GM21515 (cell line): ENCODE data around the gene ENPP5.
"Not testable (repeated sequence)": the region's sequence is repeated elsewhere in the genome, so short reads cannot be mapped to it uniquely, and the experiment has no call there.

Source experiments
- ATAC-seq: cut with Tn5 transposase; IDR thresholded peaks from one replicate; pipeline ENCODE4 v1.9.1; 2021; ENCODE audit not compliant: unreplicated experiment

Gene ENPP5

GRCh38 chr6:46175446-46175845 is 4.7 kb upstream of the ENPP5 start:
- peak; percentile 92 for ATAC-seq

- no peak for ATAC-seq
Observed at GRCh38 chr6:46174904-46175303, 4.1 kb upstream of the ENPP5 start.

DNA sequence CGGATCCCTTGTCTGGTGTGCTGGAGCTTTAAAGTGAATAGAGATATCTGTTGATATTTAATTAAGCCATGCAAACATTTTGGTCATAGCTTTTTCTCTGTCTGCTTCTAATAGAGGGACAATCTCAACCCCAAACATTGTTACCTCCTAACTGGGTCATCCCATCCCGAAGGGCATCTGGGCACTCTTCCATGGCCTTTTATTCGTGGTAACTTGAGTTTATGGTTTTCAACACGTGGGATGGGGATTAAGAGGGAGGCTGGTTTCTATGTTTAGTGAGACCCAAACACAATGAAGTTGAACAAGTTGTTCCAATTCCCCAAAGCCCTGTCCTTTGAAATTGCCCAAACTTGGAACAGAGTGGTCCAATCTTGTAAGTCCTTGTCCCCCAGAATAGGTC is 1.4 kb upstream of the ENPP5 start:
- ATAC-seq: no peak

GRCh38 chr6:46160102-46160501 is 10.7 kb downstream of the ENPP5 start:
- no peak for ATAC-seq

- ATAC-seq: no peak
Observed at GRCh38 chr6:46159229-46159628, 11.6 kb downstream of the ENPP5 start.

DNA sequence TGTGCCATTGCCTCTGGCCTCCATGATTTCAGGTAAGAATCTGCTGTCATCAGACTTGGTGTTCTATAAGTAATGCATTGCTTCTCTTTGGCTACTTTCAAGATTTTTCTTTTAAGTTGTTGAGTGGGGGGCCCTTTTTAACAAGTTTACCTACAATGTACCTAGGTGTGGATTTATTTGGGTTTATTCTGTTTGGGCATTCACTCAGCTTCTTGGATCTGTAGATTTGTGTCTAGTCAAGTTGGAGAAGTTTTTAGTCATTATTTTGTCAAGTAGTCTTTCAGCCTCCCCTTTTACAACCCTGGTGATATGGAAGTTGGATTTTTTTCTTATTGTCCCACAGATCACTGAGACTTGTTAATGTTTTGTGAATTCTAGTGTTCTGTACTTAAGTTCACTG is 14.1 kb downstream of the ENPP5 start:
- ATAC-seq: no peak

GRCh38 chr6:46149066-46149465 is 21.7 kb downstream of the ENPP5 start:
- ATAC-seq: not testable (repeated sequence)

- no peak for ATAC-seq
Observed at GRCh38 chr6:46144270-46144669, 26.5 kb downstream of the ENPP5 start.

DNA sequence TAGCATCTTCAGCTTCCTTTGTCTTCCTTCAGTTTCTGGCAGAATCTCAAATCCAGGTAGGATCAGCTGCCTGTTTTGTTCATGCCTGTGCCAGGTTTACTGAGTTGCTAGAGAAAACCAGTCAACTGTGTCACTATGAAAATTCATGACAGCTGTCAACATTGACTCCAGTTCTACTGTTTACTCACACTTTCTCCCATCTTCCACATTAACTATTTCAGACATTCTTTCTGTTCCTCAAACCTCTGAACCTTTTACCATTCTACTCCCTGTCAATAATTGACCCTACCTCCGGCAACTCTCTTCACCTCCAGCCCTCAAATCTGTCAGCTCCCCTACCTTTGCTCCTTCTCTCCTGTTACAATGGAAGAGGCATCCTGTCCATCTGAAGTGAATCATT is 32.5 kb downstream of the ENPP5 start:
- peak; percentile 77 for ATAC-seq

GRCh38 chr6:46137387-46137786 is 33.4 kb downstream of the ENPP5 start:
- ATAC-seq: no peak

DNA sequence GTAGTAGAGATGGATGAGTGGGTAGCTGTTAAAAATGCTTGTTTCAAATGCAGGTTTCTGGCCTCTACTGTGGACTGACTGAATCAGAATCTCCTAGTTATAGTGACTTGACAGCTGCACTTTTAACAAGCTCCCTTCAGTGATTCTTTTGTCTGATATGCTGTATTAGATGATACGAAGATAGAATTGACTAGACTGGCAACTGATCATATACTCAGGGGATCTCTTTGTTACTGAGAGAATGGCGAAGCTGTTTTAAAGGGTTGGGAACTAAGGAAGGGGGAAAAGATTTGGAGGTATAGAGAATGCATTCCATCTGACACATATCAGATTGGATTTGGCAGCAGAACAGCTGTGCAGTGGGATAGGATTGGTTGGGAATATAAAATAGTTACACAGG is 33.9 kb downstream of the ENPP5 start:
- no peak for ATAC-seq

DNA sequence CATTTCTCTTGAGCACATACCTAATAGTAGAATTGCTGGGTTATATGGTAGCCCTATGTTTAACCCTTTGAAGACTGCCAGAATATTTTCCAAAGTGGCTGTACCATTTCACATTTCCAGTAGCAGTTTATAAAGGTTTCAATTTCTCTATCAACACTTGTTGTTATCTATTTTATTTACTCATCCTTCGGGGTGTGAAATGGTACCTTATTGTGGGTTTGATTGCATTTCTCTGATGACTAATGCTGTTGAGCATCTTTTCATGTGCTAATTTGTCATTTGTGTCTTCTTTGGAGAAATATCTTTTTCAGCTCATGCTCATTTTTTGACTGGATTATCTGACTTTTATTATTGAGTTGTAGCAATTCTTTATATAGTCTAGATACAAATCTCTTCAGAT is 35.6 kb downstream of the ENPP5 start:
- ATAC-seq: no peak

DNA sequence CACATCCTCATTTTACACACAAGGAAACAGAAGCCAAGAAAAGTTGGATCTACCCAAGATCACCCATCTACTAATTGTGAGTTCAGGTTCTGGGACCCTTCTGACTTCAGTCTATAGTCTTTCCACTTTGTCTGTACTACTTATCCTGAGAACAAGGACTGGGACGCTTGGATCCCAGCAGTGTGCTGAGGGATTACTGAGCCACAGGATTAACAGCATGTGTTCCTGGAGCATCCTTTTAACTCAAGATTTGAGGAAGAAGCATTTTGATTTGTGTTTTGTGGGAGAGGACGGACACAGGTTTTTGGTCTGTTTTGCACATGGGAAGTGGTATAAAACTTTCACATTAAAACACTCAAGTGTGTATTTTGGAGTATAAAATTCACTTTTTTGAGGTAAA is 36.6 kb downstream of the ENPP5 start:
- no peak for ATAC-seq

DNA sequence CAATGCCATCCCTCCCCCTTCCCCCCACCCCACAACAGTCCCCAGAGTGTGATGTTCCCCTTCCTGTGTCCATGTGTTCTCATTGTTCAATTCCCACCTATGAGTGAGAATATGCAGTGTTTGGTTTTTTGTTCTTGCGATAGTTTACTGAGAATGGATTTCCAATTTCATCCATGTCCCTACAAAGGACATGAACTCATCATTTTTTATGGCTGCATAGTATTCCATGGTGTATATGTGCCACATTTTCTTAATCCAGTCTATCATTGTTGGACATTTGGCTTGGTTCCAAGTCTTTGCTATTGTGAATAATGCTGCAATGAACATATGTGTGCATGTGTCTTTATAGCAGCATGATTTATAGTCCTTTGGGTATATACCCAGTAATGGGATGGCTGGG is 39.5 kb downstream of the ENPP5 start:
- not testable (repeated sequence) for ATAC-seq

GRCh38 chr6:46130666-46131065 is 40.1 kb downstream of the ENPP5 start:
- no peak for ATAC-seq

DNA sequence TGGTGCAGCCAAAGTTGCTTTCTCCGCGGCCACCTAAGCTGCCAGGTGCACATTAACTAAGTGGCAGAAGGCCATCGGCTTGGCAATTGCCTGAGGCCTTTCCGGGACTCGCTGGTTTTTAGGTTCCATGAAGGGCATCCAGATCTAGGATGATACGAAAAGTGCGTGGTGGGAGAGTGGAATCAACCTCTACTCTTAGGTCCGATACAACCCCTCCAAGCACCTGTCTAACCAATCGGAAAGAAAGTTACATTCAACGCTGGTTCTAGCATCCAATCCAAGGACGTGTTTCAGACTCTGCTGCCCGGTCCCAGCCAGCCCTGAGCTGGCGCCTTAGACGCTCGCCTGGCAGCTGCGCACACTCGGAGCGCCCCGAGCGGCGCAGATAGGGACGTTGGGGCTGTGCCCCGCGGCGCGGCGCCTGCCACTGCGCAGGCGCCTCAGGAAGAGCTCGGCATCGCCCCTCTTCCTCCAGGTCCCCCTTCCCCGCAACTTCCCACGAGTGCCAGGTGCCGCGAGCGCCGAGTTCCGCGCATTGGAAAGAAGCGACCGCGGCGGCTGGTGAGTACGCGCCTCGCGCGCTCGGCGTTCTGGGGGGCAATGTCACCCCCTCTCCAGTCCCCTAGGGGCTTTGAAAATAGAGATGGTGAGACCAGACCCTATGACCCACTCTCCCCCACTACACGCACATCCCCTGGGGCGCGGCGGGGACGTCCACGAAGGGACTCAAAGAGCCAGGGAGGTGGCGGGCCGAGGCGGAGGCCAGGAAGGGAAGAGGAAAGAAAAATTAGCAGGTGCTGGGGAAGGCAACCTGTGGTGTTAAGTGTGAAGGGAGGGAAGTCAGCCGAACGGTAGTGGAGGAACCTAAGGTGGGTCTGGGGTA is 40.9 kb downstream of the ENPP5 start, which contains the start of gene ENPP4:
Gene ENPP4 (plus strand): TSS at position 361 of the 883 bp plus-strand sequence. CDS start 9,595 bp downstream, outside the sequence.
- ATAC-seq: peak; percentile 97

DNA sequence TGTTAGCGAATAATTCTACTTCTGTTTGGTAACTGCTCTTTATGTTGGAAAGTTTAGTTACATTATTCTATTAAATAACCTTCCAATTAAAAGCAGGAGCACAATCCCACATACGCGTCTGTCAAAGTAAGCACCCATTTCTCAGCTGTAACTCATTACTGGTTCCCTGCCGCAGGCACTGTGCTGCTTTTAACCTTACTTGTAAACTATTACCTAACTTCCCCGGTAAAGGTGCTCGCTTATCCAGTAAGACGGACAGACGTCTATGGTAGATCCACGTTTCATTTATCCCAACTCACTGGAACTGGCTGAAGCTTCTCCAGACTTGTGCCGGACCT is 41.5 kb downstream of the ENPP5 start:
- ATAC-seq: peak; percentile 10

DNA sequence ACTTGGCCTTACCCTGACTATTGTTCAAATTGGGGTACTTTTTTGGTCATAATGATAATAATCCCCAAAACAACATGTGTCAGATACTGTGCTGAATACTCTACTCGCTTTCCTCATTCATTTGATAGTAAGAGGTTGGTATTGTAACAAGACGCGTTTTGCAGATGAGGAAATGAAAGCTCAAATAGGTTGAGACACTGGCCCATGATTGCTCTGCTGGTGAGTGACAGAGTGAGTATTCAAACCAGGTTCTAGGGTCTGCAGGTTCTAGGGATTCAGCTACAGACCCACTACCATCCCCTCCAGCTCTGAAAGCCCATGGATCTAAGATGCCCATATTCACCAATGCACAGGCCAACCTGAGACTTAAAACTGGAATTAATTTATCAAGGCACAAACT is 42.3 kb downstream of the ENPP5 start:
- ATAC-seq: peak; percentile 31

- not testable (repeated sequence) for ATAC-seq
Observed at GRCh38 chr6:46119679-46120078, 51.1 kb downstream of the ENPP5 start.

- ATAC-seq: no peak
Observed at GRCh38 chr6:46118836-46119235, 51.9 kb downstream of the ENPP5 start.

DNA sequence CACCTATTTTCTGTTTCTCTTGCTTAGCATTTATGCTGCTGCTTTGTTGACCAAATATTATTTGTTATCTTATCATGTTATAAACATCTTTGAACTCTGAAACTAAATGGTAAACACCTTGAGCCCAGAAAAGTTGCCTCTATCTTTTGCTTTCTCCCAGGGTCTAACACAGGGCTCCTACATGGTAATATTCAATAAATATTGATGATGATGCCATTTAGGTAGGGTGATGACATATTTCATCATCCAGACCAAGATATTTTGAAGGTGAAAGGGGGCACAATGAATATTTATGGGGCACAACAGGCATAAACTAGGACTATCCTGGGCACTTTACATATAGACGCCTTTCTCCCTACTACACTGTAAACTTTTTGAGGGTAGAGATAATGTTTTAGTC is 52.6 kb downstream of the ENPP5 start:
- ATAC-seq: no peak

- ATAC-seq: no peak
Observed at GRCh38 chr6:46116289-46116688, 54.5 kb downstream of the ENPP5 start.

- no peak for ATAC-seq
Observed at GRCh38 chr6:46115634-46116033, 55.1 kb downstream of the ENPP5 start.
